HEK293 (cell line): ENCODE results near the gene PGR.

Source experiments
- CTCF ChIA-PET: fragments of 350-600 bp; formaldehyde crosslinking; extraction: SDS; loops from one replicate; lab custom pipeline; 2021; ENCODE audit warnings: antibody characterized with exemption; lab: Yijun Ruan, JAX
- POLR2A ChIA-PET: fragments of 300-600 bp; formaldehyde crosslinking; extraction: SDS; loops from one replicate; lab custom pipeline; 2020; ENCODE audit warnings: antibody characterized with exemption, inconsistent platforms; lab: Yijun Ruan, JAX
- H3K27ac ChIP-seq: fragments of 200-500 bp; sonication (Bioruptor generic); 2 replicates; pipeline ENCODE4 v1.5.1; 2014; ENCODE audit warnings: low read depth, low read length, control low read depth, inconsistent platforms; ENCODE audit errors: extremely low read depth
- H3K36me3 ChIP-seq, 2 experiments: fragments of 200-500 bp in 1 of 2; sonication (Bioruptor generic) in 1 of 2; 1 replicate in 1 of 2; 2 replicates in 1 of 2; pipeline ENCODE4 v1.5.1; 2014 to 2017; ENCODE audit warnings: inconsistent platforms in 2 of 2, low read length in 2 of 2; ENCODE audit not compliant: control insufficient read depth in 2 of 2, insufficient read depth in 1 of 2
- H3K4me1 ChIP-seq: fragments of 200-500 bp; sonication (Bioruptor generic); 2 replicates; pipeline ENCODE4 v1.5.1; 2014; ENCODE audit warnings: mild to moderate bottlenecking, low read length, inconsistent platforms; ENCODE audit not compliant: control insufficient read depth, insufficient read depth
- H3K4me3 ChIP-seq: 2 replicates; pipeline ENCODE4 v1.5.1; 2011; ENCODE audit warnings: low read depth, mild to moderate bottlenecking, control low read depth, low read length, moderate library complexity
- H3K9me3 ChIP-seq: fragments of 200-500 bp; sonication (Bioruptor generic); 2 replicates; pipeline ENCODE4 v1.5.1; 2014; ENCODE audit warnings: low read depth, low read length, inconsistent platforms; ENCODE audit not compliant: control insufficient read depth, insufficient read depth
- GLIS1 ChIP-seq: fragments of 450-650 bp; formaldehyde crosslinking; IDR thresholded peaks from 2 replicates; pipeline ENCODE4 v1.5.1; 2016; ENCODE audit warnings: missing biosample characterization, missing genetic modification characterization
- KLF7 ChIP-seq: fragments of 450-650 bp; formaldehyde crosslinking; IDR thresholded peaks from 2 replicates; pipeline ENCODE4 v1.5.1; 2016; ENCODE audit warnings: missing biosample characterization, missing genetic modification characterization, borderline replicate concordance
- ZBTB20 ChIP-seq: fragments of 450-650 bp; formaldehyde crosslinking; IDR thresholded peaks from 2 replicates; pipeline ENCODE4 v1.5.1; 2016; ENCODE audit warnings: missing biosample characterization, missing genetic modification characterization
- ZBTB7A ChIP-seq: fragments of 450-650 bp; formaldehyde crosslinking; IDR thresholded peaks from 2 replicates; pipeline ENCODE4 v1.5.1; 2016; ENCODE audit warnings: low read depth, missing biosample characterization, missing genetic modification characterization
- ZEB2 ChIP-seq: fragments of 450-650 bp; formaldehyde crosslinking; IDR thresholded peaks from 2 replicates; pipeline ENCODE4 v1.5.1; 2016; ENCODE audit warnings: missing biosample characterization, missing genetic modification characterization
- ZFP3 ChIP-seq: fragments of 450-650 bp; formaldehyde crosslinking; IDR thresholded peaks from 2 replicates; pipeline ENCODE4 v1.5.1; 2016; ENCODE audit warnings: low read depth, missing biosample characterization, missing genetic modification characterization
- ZNF16 ChIP-seq: fragments of 450-650 bp; formaldehyde crosslinking; IDR thresholded peaks from 2 replicates; pipeline ENCODE4 v1.5.1; 2016; ENCODE audit warnings: low read depth, missing biosample characterization, missing genetic modification characterization
- ZNF174 ChIP-seq: fragments of 450-650 bp; formaldehyde crosslinking; IDR thresholded peaks from 2 replicates; pipeline ENCODE4 v1.5.0; 2017; ENCODE audit warnings: missing biosample characterization, mild to moderate bottlenecking, missing genetic modification characterization
- ZNF175 ChIP-seq: fragments of 450-650 bp; formaldehyde crosslinking; IDR thresholded peaks from 2 replicates; pipeline ENCODE4 v1.5.1; 2016; ENCODE audit warnings: missing biosample characterization, missing genetic modification characterization
- ZNF239 ChIP-seq: fragments of 450-650 bp; formaldehyde crosslinking; IDR thresholded peaks from 2 replicates; pipeline ENCODE4 v1.5.1; 2016; ENCODE audit warnings: missing biosample characterization, missing genetic modification characterization
- ZNF350 ChIP-seq: fragments of 450-650 bp; formaldehyde crosslinking; IDR thresholded peaks from 2 replicates; pipeline ENCODE4 v1.5.0; 2017; ENCODE audit warnings: missing biosample characterization, mild to moderate bottlenecking, missing genetic modification characterization
- ZNF394 ChIP-seq: fragments of 450-650 bp; formaldehyde crosslinking; IDR thresholded peaks from 2 replicates; pipeline ENCODE4 v1.5.1; 2016; ENCODE audit warnings: missing biosample characterization, missing genetic modification characterization, mild to moderate bottlenecking, moderate library complexity, borderline replicate concordance
- ZNF426 ChIP-seq: fragments of 450-650 bp; formaldehyde crosslinking; IDR thresholded peaks from 2 replicates; pipeline ENCODE4 v1.5.1; 2017; ENCODE audit warnings: missing biosample characterization, missing genetic modification characterization, mild to moderate bottlenecking, inconsistent platforms, moderate library complexity
- ZNF473 ChIP-seq: fragments of 450-650 bp; formaldehyde crosslinking; IDR thresholded peaks from 2 replicates; pipeline ENCODE4 v1.5.1; 2017; ENCODE audit warnings: missing biosample characterization, missing genetic modification characterization
- ZNF501 ChIP-seq: fragments of 450-650 bp; formaldehyde crosslinking; IDR thresholded peaks from 2 replicates; pipeline ENCODE4 v1.5.1; 2016; ENCODE audit warnings: missing biosample characterization, missing genetic modification characterization
- ZNF530 ChIP-seq: fragments of 450-650 bp; formaldehyde crosslinking; IDR thresholded peaks from 2 replicates; pipeline ENCODE4 v1.5.1; 2016; ENCODE audit warnings: low read depth, missing biosample characterization, missing genetic modification characterization
- ZNF555 ChIP-seq: fragments of 450-650 bp; formaldehyde crosslinking; conservative IDR thresholded peaks from 2 replicates; pipeline ENCODE4 v1.5.1; 2017; ENCODE audit warnings: missing biosample characterization, mild to moderate bottlenecking, missing genetic modification characterization, inconsistent platforms
- ZNF571 ChIP-seq: fragments of 450-650 bp; formaldehyde crosslinking; IDR thresholded peaks from 2 replicates; pipeline ENCODE4 v1.5.0; 2017; ENCODE audit warnings: missing biosample characterization, missing genetic modification characterization
- ZNF707 ChIP-seq: fragments of 450-650 bp; formaldehyde crosslinking; IDR thresholded peaks from 2 replicates; pipeline ENCODE4 v1.5.1; 2016; ENCODE audit warnings: missing biosample characterization, missing genetic modification characterization
- ZNF785 ChIP-seq: fragments of 450-650 bp; formaldehyde crosslinking; IDR thresholded peaks from 2 replicates; pipeline ENCODE4 v1.5.1; 2016; ENCODE audit warnings: missing biosample characterization, missing genetic modification characterization
- ZNF843 ChIP-seq: fragments of 450-650 bp; formaldehyde crosslinking; IDR thresholded peaks from 2 replicates; pipeline ENCODE4 v1.5.1; 2016; ENCODE audit warnings: missing biosample characterization, missing genetic modification characterization
- TF ChIP-seq, protein P1 (sequence below): fragments of 450-650 bp; formaldehyde crosslinking; IDR thresholded peaks from 2 replicates; pipeline ENCODE4 v1.5.1; 2017; ENCODE audit warnings: missing biosample characterization, missing genetic modification characterization
- TF ChIP-seq, protein P2 (sequence below): fragments of 450-650 bp; IDR thresholded peaks from 2 replicates; pipeline ENCODE4 v1.5.1; 2018; ENCODE audit warnings: missing biosample characterization, mild to moderate bottlenecking, missing genetic modification characterization
- TF ChIP-seq, protein P3 (sequence below): fragments of 450-650 bp; formaldehyde crosslinking; IDR thresholded peaks from 2 replicates; pipeline ENCODE4 v1.5.1; 2016; ENCODE audit warnings: missing biosample characterization, missing genetic modification characterization
- TF ChIP-seq, protein P4 (sequence below): fragments of 450-650 bp; formaldehyde crosslinking; IDR thresholded peaks from 2 replicates; pipeline ENCODE4 v1.5.1; 2016; ENCODE audit warnings: missing biosample characterization, missing genetic modification characterization

The PGR gene

DNA sequence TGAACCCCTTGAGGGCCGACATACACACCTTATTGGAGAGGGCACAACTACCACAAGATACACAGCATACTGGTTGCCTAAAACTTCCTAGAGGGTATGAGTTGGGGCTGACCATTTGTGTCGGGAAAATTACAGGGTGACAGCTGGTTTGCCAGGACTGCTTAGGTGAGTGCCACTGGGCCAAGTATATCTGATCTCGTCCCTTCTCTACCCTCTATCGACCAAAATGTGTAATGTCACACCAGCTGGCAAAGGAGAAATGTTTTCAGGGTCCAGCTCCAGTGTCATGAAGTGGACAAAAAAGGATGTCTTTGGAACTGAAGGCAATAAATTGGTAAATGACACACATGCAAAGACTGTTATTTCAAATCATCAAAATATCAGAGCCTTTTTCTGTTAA is 126.1 kb downstream of the PGR start:
- no peak overlapping the region for H3K27ac ChIP-seq
- H3K4me3 ChIP-seq, result no peak overlapping the region
- H3K9me3 ChIP-seq, result no peaks in the 10 kb centered on the region
- POLR2A ChIA-PET, result no interaction called here
- CTCF ChIA-PET, result interaction anchor here (0.7 kb wide), 1 partner anchor 426 kb away, joined by 3 read pairs; no protein-coding TSS in a partner anchor
- TF ChIP-seq ZNF239, result no peak
- TF ChIP-seq ZNF350, result no peak
- no peak for TF ChIP-seq ZNF555
- TF ChIP-seq, protein P1, sequence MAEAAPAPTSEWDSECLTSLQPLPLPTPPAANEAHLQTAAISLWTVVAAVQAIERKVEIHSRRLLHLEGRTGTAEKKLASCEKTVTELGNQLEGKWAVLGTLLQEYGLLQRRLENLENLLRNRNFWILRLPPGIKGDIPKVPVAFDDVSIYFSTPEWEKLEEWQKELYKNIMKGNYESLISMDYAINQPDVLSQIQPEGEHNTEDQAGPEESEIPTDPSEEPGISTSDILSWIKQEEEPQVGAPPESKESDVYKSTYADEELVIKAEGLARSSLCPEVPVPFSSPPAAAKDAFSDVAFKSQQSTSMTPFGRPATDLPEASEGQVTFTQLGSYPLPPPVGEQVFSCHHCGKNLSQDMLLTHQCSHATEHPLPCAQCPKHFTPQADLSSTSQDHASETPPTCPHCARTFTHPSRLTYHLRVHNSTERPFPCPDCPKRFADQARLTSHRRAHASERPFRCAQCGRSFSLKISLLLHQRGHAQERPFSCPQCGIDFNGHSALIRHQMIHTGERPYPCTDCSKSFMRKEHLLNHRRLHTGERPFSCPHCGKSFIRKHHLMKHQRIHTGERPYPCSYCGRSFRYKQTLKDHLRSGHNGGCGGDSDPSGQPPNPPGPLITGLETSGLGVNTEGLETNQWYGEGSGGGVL (tag by site-specific recombination), result no peak
- TF ChIP-seq KLF7, result no peak
- TF ChIP-seq, protein P2, sequence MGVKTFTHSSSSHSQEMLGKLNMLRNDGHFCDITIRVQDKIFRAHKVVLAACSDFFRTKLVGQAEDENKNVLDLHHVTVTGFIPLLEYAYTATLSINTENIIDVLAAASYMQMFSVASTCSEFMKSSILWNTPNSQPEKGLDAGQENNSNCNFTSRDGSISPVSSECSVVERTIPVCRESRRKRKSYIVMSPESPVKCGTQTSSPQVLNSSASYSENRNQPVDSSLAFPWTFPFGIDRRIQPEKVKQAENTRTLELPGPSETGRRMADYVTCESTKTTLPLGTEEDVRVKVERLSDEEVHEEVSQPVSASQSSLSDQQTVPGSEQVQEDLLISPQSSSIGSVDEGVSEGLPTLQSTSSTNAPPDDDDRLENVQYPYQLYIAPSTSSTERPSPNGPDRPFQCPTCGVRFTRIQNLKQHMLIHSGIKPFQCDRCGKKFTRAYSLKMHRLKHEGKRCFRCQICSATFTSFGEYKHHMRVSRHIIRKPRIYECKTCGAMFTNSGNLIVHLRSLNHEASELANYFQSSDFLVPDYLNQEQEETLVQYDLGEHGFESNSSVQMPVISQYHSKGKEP (tag by site-specific recombination), result no peak
- no peak for TF ChIP-seq ZNF175 (tag by site-specific recombination)
- TF ChIP-seq ZNF473 (tag by site-specific recombination), result no peak
- no peak for TF ChIP-seq ZNF530 (tag by site-specific recombination)
- no peak for TF ChIP-seq ZNF571 (tag by site-specific recombination)
- no peak for TF ChIP-seq ZNF501 (tag by site-specific recombination)
- no peaks in the 10 kb centered on the region for H3K4me1 ChIP-seq
- H3K36me3 ChIP-seq, result no peaks in the 10 kb centered on the region

DNA sequence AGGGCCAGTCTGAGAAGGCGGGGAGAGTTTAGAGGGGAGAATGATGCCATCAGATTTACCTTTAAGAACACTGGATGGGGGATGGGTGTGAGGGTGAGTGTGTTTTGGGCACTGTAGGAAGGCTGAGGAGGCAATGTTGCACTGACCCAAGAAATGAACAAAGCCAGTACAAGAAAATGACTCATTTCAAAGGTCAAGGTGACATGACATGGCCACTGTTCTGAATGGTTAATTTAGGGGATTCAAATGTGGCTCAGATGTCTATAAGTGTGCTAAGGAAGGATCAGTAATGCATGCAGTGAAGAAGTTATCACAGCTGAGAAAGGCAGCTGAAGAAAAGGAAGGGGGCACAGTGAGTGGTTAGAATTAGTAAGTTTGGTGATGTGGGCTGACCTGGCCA is 129.9 kb downstream of the PGR start:
- H3K36me3 ChIP-seq, result no peaks in the 10 kb centered on the region
- ChIA-PET CTCF (no interaction called here), POLR2A (no interaction called here)
- no peak overlapping the region for H3K27ac ChIP-seq
- no peaks in the 10 kb centered on the region for H3K4me1 ChIP-seq
- no peak overlapping the region for H3K4me3 ChIP-seq
- no peaks in the 10 kb centered on the region for H3K9me3 ChIP-seq
- TF ChIP-seq ZNF16 (tag by site-specific recombination) (no peak), ZNF707 (no peak), ZNF843 (tag by site-specific recombination) (no peak), ZNF426 (tag by site-specific recombination) (no peak), ZFP3 (no peak), ZNF530 (tag by site-specific recombination) (no peak), GLIS1 (no peak), ZNF571 (tag by site-specific recombination) (no peak), ZBTB20 (tag by site-specific recombination) (no peak), ZEB2 (tag by site-specific recombination) (no peak), ZNF394 (tag by site-specific recombination) (no peak), ZNF785 (tag by site-specific recombination) (no peak), ZBTB7A (tag by site-specific recombination) (no peak), ZNF174 (tag by site-specific recombination) (no peak)
- TF ChIP-seq, protein P3, sequence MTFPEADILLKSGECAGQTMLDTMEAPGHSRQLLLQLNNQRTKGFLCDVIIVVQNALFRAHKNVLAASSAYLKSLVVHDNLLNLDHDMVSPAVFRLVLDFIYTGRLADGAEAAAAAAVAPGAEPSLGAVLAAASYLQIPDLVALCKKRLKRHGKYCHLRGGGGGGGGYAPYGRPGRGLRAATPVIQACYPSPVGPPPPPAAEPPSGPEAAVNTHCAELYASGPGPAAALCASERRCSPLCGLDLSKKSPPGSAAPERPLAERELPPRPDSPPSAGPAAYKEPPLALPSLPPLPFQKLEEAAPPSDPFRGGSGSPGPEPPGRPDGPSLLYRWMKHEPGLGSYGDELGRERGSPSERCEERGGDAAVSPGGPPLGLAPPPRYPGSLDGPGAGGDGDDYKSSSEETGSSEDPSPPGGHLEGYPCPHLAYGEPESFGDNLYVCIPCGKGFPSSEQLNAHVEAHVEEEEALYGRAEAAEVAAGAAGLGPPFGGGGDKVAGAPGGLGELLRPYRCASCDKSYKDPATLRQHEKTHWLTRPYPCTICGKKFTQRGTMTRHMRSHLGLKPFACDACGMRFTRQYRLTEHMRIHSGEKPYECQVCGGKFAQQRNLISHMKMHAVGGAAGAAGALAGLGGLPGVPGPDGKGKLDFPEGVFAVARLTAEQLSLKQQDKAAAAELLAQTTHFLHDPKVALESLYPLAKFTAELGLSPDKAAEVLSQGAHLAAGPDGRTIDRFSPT, result no peak
- TF ChIP-seq, protein P4, sequence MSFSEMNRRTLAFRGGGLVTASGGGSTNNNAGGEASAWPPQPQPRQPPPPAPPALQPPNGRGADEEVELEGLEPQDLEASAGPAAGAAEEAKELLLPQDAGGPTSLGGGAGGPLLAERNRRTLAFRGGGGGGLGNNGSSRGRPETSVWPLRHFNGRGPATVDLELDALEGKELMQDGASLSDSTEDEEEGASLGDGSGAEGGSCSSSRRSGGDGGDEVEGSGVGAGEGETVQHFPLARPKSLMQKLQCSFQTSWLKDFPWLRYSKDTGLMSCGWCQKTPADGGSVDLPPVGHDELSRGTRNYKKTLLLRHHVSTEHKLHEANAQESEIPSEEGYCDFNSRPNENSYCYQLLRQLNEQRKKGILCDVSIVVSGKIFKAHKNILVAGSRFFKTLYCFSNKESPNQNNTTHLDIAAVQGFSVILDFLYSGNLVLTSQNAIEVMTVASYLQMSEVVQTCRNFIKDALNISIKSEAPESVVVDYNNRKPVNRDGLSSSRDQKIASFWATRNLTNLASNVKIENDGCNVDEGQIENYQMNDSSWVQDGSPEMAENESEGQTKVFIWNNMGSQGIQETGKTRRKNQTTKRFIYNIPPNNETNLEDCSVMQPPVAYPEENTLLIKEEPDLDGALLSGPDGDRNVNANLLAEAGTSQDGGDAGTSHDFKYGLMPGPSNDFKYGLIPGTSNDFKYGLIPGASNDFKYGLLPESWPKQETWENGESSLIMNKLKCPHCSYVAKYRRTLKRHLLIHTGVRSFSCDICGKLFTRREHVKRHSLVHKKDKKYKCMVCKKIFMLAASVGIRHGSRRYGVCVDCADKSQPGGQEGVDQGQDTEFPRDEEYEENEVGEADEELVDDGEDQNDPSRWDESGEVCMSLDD (tag by site-specific recombination), result no peak
